Activated gamma-delta T cell (primary cell): ENCODE results near the gene BCL11A.

Source experiments
- DNase-seq: peaks from one replicate; lab custom pipeline; 2025; lab: John Stamatoyannopoulos, UW

Gene BCL11A

GRCh38 chr2:60485550-60485949, 67.9 kb downstream of the BCL11A start:
- no peak for DNase-seq

DNA sequence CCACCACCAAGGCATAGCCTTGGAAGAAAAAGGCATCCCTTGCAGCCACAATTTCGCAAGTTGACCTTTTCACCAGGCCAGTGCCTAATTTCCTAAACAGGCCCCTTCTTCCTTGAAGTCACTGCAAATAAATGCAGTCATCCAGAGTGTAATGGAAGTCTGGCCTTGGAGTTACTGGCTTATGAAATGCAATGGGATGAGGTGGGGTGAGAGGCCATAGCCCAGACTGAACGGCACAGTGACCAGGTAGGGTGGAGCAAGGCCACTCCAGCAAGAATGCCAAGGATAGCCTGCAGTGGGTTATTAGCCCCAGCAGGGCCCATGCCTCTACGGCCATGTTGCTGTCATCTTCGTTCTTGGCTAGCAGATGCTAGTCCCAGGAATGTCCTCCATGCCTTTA, 68.4 kb downstream of the BCL11A start:
- DNase-seq = no peak

DNA sequence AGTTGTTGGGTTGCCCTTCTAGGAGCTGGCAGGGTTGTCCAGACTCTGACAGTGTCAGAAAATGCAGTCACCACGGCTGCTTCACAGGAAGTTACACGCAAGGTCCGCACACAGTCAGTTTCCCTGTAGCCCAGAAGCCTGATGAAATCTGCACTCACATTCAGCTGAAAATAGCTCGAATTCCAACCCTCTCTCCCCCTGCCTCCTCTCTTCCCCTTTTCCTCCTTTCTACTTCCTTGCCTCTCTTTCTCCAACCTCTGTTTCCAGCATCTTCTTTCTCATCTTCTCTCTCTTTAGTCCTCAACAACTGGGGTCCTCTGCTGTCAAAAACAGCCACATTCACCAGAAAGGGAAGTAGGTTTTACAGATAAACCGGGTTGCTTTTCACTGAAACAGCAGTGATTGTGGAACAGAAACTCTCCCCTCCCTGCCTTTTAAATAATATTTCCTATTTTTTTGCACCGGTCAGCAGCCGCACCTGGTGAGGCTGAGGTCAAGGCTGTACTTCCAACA, 69.3 kb downstream of the BCL11A start:
- DNase-seq = no peak

DNA sequence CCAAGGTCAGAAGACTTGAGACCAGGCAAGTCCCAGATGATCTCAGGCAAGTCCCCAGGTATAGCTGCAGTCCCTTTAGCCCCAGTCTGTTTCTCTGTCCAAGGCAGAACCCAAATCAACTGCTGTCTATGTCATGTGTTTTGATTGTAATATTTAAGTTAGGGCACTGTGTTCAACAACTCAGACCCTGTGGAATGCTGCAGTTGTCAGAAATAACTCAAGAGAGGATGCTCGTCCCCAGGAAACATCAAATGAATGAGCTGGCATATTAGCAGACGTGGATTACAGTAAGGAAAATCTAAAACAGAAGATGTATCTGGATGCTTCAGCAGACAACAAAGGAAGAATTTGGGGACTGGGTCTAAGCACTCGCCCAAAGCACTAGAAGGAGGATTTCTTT, 70.1 kb downstream of the BCL11A start:
- no peak for DNase-seq

DNA sequence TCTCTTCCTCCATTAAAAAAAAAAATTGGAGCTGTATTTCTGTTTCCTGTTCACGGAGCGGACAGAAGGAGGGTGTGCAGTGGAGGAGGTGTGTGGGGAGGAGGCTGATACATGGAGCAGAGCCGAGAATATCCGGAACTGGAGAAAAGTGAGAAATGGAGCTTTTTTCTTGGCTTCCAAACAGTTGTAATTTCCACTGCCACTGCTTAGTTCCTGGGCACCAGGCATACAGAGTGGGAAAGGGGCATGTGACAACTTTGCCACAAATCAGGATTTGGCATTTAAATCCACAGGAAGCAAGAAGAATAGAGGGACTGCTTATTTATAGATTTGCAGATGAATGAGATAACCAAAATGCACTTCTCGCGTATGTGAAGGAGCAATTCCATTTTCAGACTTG, 71.2 kb downstream of the BCL11A start:
- no peak for DNase-seq

- DNase-seq = no peak
These were observed 72.2 kb downstream of the BCL11A start for GRCh38 chr2:60481257-60481656.

DNA sequence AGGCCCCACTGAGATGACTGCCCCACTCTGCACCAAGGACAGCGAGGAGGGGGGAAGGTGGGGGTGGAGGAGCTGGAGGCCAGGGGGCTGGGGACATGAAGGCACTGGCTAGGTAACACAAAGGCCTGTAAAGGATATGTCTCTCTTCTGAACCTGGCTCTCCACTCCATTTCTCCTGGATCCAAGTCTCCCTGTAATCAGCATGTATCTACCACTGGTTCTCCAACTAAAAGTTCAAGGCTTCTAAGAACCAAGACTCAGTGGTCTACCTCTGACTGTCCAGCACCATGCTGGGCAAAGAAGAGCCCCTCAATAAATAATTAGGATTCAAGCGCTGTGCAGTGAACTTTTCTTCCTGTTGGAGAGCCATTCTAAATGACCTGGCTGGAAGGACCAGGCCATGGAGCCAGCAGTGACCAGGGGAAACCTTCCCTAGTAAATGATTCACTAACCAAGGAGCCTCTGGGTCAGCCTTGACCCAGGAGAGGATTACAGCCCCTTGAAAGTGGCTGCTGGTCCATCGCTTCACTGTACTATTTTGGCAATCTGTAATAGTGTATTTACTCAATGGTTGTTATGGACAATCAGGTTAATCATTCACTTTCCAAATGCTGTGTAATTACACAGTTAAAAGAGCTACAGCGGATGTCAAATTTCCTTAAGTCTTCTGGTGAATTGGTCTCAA, 73.2 kb downstream of the BCL11A start:
- DNase-seq = no peak

DNA sequence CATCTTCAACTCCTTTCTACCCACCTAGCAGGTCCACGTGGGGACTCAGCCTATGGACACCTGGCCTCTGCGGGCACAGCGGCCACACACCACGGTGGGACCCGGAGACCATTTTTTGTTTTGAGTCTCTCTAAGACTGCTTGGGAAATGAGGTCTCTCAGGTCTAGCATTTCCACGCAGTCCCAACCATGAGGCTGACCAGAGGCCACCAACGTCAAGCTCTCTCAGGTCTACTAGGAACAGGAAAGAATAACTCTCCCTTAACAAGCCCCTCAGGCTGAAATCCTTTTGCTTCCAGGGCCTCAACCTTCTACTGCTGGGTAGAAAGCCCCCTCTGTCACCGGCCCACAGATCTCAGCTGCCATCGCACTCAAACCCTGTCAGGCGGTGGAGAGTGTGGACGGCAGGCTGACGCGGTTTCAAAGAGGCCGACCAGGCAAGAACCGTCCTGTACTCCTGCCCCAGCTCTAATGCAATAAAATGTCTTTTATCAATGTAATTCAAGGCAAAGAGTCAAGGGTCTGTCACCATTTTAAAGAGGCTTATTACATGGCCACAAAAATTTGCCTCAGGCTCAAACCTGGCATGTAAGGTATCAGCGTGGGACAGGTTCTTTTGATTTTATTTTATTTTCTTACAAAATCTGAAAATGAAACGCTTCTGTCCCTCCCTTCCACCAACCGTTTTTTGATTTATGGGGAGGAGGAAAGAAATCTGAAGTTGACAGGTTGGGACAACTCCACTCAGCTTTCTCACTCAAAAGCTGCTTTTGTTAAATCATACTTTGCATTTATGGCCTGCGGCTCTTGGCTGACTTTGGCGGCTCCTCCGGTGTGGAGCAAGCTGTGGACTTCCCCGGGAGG, 74.0 kb downstream of the BCL11A start:
- no peak for DNase-seq

GRCh38 chr2:60478660-60479059, 74.8 kb downstream of the BCL11A start:
- DNase-seq = no peak

- DNase-seq = no peak
These were observed 77.1 kb downstream of the BCL11A start for GRCh38 chr2:60476206-60476954.

DNA sequence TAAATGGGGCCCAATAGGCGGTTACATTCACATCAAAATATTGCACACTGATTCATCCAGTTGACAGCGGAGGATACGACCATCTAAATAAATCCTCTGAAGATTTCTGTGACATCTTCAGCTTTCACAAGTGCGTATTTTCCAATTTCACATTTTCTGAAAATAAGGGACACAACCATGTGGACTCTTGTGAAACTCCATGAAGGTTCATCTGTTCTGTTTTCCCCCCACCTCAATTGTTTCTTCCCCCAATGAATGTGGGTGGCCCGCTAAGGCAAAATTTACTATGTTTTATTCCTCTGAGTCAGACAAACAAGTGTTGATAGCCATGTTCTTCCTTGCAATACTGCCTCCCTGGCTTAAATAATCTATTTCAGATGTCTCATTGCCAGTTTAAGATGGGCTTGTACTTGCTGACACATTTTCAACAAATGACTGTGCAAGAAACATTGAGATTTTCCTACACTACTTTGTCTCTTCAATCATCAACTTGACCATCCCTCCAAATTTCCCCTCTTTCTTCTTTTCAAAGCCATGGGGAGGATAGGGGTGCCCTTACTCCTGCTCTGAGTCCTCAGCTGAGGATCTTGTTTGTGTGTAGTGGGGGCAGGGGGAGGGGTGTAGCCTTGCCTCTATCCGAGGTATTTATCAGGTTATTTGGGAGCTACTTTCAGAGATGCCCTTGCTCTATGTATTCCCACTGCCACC, 78.2 kb downstream of the BCL11A start:
- no peak for DNase-seq

DNA sequence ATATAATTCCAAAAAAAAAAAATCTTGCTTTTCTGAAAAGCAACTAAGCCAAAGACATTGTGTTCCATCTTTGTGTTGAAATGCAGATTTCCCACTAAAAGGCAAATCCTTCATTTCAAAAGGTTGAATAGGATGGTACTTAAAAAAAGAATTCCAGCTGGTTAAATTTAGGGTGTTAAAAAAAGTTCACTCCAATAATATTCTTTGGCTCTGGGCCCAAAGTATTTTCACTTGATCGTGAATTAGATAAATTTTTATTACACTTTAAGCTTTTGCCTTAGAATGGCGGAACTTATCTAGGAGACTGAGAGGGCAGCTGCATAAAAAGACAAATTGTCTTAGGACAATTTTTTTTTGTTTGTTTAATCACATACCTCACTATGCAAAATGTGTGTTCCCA, 79.2 kb downstream of the BCL11A start:
- DNase-seq = no peak

DNA sequence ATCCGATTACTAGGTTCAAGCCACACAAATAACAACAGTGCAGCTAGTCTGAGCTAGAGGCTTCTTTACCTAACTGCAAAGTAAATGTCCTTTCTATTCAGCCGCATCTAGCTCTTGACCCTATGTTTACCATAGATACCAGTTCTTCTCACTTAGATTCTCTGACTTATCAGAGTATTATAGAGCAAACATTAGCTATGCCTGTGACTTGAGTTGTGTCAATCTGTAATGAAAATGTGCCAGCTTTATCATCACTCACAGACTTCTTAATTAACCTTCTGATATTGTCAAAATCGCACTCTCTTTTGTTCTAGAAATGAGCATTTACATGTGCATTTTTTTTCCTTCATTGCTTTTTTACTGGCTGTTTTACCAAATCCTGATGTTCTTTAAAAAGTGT, 79.9 kb downstream of the BCL11A start:
- DNase-seq = no peak

GRCh38 chr2:60472663-60473289, 80.7 kb downstream of the BCL11A start:
- no peak for DNase-seq

DNA sequence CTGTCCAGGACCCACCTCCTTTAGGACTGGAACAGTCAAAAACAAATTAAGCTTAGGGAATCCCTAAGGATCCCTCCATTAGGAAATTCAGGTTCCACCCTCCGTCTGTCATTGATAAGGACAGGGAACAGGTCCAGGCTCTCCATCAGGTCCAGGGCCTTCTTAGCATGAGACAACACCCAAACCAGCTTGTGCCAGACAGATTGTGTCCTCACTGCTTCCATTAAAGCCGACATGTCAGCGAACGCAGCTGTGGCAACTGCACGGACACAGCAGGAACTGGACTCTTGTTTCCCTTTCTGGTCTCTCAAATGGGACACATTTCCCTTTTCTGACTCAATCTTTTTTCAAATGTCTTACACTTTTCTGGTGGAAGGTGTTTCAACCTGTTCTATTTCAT, 81.4 kb downstream of the BCL11A start:
- DNase-seq = no peak

DNA sequence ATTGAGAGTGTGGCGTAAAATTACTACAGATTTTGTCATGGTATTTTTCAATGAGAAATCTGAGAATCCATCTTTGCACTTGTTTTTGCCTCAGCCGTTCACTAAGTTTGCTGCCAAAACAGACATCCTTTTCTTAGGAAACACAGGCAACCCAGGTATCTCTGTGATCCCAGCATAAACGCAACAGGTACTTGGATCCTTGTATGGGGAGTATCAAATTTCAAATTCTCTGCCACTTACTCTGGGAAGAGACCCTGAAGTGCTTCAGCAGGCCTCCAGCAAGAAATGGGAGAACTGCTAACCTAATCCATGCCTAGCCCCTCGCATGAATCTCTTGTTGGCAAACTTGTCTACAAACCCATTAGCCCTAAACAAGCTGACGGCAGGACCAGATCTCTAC, 83.1 kb downstream of the BCL11A start:
- DNase-seq = no peak

DNA sequence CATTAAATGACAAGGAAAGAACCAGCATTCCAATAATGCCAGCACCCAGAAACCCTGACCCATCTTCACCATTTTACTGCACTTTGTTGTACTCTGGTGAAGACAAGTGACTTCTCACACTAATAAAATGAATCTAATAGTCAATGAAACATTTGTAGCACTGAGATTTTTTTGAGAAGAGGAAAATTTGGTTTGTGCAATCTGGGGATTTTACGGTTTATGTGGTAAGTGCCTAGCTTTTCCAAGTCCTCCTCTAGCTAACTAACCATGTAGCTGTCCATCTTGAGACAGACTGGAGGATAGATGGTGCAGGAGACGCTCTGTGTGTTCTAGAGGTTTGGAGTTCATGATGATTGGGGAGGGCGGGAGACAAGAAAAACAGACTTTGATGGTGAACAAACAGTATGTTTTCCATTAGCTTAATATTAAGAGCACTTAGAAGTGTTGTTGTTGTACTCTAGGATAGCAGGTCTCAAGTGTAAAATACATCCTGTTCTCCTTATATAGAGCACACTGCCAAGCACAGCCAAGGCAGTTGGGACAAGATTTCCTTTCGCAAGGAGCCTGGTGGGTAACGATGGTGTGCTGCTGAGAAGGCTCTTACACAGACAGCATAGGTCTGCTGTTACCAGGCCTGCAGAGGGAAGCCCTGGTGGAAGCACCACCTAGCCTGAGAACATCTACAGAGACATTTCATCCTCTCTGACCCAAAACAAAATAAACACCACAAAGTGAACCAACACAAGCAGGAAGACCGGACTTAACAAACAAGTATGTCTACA, 83.7 kb downstream of the BCL11A start:
- no peak for DNase-seq

DNA sequence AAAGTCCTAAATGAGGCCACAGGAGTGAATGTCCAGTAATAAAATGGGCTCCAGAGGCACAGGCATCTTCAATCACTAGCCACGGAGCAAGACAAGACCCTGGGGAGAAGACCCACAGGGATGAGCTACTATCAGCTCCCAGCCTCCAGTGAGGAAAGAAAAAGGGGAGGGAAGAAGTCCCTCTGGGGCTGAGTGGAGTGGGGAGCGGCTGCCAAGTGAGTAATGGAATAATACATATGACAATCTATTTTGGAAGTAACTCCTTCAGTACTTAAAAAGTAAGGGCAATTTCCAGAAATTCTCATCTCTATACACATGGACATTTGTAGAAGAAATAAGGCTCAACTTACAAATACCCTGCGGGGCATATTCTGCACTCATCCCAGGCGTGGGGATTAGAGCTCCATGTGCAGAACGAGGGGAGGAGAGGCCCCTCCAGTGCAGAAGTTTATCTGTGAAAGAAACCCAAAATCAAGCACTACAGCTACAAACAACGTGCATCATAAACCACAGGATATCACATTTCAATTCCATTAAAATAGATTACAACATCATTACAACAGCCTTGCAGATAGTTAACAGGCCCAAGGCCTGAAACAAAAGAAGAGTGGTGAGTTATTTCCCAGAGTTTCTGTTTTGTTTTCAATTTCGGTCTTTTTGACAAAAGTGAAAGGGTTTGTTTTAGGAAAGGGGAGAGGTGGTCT, 84.9 kb downstream of the BCL11A start:
- no peak for DNase-seq

- DNase-seq = no peak
These were observed 87.2 kb downstream of the BCL11A start for GRCh38 chr2:60466161-60466702.

DNA sequence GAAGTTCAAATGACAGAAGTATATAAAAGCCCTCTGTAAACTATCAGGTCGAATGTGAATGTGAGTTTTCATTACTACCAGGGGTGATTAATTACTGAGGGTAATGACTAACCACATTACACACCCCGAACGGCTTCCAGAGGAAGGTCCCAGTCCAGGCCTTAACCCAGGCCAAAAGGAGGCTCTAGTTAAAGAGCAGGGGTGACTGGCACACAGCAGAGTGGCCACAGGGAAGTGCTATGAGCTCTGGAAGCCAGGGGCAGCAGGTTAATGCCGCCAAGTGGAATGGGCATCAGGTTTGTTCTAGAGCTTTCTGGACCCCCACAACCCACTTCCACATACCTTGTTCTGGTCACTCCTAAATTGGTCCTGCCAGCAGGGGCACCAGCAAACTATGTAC, 87.7 kb downstream of the BCL11A start:
- DNase-seq = no peak
